K562 (cell line): ENCODE measurements around the gene HPX. TPM values are rescaled to one million over a fixed set of nuclear protein-coding genes. Genes with fewer than 3 reads are reported as not detected.

Source experiments
- C11orf30 ChIP-seq: fragments of 450-650 bp; IDR thresholded peaks from 2 replicates; pipeline ENCODE4 v1.6.1; 2016; ENCODE audit warnings: low read depth, mild to moderate bottlenecking
- GABPA ChIP-seq: fragments of 200-800 bp; sonication (Bioruptor generic); conservative IDR thresholded peaks from 2 replicates; pipeline ENCODE4 v1.6.1; 2016; ENCODE audit warnings: low read depth, missing genetic modification characterization, missing compliant biosample characterization
- KDM2B ChIP-seq: fragments of 250-450 bp; sonication (Bioruptor Pico); IDR thresholded peaks from 2 replicates; pipeline ENCODE4 v1.8.0; 2021; ENCODE audit warnings: mild to moderate bottlenecking, moderate library complexity
- L3MBTL2 ChIP-seq: fragments of 450-650 bp; IDR thresholded peaks from 2 replicates; pipeline ENCODE4 v1.6.1; 2016; ENCODE audit warnings: mild to moderate bottlenecking, moderate library complexity
- MEIS2 ChIP-seq: fragments of 450-650 bp; IDR thresholded peaks from 2 replicates; pipeline ENCODE4 v1.6.1; 2014; ENCODE audit warnings: mild to moderate bottlenecking; ENCODE audit not compliant: partially characterized antibody
- PML ChIP-seq: IDR thresholded peaks from 2 replicates; pipeline ENCODE4 v1.6.1; 2012; ENCODE audit warnings: low read length, inconsistent platforms
- SRF ChIP-seq, 2 experiments: fragments of 250-450, 450-650 bp in 1 of 2; sonication (Bioruptor Pico) in 1 of 2; sonication (generic) in 1 of 2; formaldehyde crosslinking; IDR thresholded peaks; 2 replicates each; pipeline versions ENCODE4 v1.5.0 to v1.5.1; 2020 to 2022; ENCODE audit warnings: mild to moderate bottlenecking in 1 of 2, missing genetic modification reagents in 1 of 2
- ZNF444 ChIP-seq: fragments of 250-450 bp; sonication (Bioruptor Pico); IDR thresholded peaks from 2 replicates; pipeline ENCODE4 v1.4.0; 2020; ENCODE audit warnings: mild to moderate bottlenecking, moderate library complexity
- polyA plus RNA-seq, 8 experiments: library from polyadenylated mRNA; depleted of rRNA in 4 of 8; stranded (reverse) in 5 of 8; unstranded in 3 of 8; fragments of >200 nt; fragmentation: Nextera tagmentation in 2 of 8; fragmentation: Illumina TruSeq in 1 of 8; extraction: Ambion mirVana in 2 of 8; extraction: Trizol in 1 of 8; gene quantifications; 2 replicates each; pipeline versions ENCODE4 v1.2.1 to v1.2.3, GENCODE V29; 2011 to 2014; ENCODE audit warnings: inconsistent platforms in 1 of 8, missing spikeins in 1 of 8
- total RNA-seq, 7 experiments: library from RNA; depleted of rRNA in 6 of 7; stranded (reverse); fragments of >200 nt in 6 of 7; fragmentation: Illumina TruSeq in 2 of 7; extraction: Trizol in 2 of 7; gene quantifications; 2 replicates each; pipeline versions ENCODE4 v1.2.1 to v1.2.3, GENCODE V29; 2011 to 2021; ENCODE audit warnings: low replicate concordance in 1 of 7
- TF ChIP-seq, protein P1 (sequence below): sonication (generic); formaldehyde crosslinking; IDR thresholded peaks from 2 replicates; pipeline ENCODE4 v1.8.1; 2023; ENCODE audit warnings: missing genetic modification reagents, mild to moderate bottlenecking, borderline replicate concordance
- TF ChIP-seq, protein P2 (sequence below): fragments of 450-650 bp; formaldehyde crosslinking; IDR thresholded peaks from 2 replicates; pipeline ENCODE4 v1.4.0; 2020; ENCODE audit warnings: mild to moderate bottlenecking, moderate library complexity
- TF ChIP-seq, protein P3 (sequence below): fragments of 450-650 bp; IDR thresholded peaks from 2 replicates; pipeline ENCODE4 v1.6.1; 2016; ENCODE audit warnings: low read depth, mild to moderate bottlenecking, moderate library complexity
- TF ChIP-seq, protein P4 (sequence below), 2 experiments: fragments of 200-800 bp in 1 of 2; sonication (Bioruptor generic) in 1 of 2; sonication (generic) in 1 of 2; formaldehyde crosslinking in 1 of 2; IDR thresholded peaks in 1 of 2; conservative IDR thresholded peaks in 1 of 2; 2 replicates each; pipeline versions ENCODE4 v1.5.0 to v1.6.1; 2016 to 2020; ENCODE audit warnings: missing compliant biosample characterization in 1 of 2, missing genetic modification characterization in 1 of 2, missing genetic modification reagents in 1 of 2
- TF ChIP-seq, protein P5 (sequence below): fragments of 200-800 bp; sonication (Bioruptor generic); IDR thresholded peaks from 2 replicates; pipeline ENCODE4 v1.6.1; 2017; ENCODE audit warnings: missing genetic modification characterization, missing compliant biosample characterization

The HPX gene
- total and polyA plus RNA-seq, 9 of the 15 experiments (the other 6 are each of a cell fraction or from before 2014, with no cell fraction given): 0.12 to 1.2 (median 0.49) TPM; not detected in 1

DNA sequence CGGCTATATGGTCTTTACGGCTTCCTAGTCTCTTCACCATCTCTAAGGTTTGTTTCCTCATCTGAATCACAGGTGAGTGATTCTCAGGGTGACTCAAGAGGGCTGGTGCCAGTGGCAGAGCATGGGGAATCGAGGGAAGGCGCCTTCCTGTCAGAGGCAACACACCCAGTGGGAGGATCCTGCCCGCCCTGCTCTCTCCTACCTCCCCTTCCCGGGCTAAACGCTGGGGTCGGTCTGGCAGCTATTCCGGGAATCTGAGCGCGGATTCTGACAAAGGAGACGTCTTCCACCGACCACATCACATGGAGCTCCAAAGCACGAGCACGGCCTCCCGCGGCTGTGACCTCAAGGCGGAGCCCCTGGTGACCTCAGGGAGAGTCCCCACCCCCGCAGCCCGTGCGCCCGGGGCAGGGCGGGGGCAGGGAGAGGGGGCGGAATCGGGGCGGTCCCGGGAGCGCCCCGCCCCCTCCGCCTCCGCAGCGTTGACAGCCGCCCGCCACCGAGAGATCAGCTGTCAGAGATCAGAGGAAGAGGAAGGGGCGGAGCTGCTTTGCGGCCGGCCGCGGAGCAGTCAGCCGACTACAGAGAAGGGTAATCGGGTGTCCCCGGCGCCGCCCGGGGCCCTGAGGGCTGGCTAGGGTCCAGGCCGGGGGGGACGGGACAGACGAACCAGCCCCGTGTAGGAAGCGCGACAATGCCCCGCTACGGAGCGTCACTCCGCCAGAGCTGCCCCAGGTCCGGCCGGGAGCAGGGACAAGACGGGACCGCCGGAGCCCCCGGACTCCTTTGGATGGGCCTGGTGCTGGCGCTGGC is 50.7 kb downstream of the HPX start, which contains the start of gene SMPD1 (continued):
- TF ChIP-seq, protein P1, sequence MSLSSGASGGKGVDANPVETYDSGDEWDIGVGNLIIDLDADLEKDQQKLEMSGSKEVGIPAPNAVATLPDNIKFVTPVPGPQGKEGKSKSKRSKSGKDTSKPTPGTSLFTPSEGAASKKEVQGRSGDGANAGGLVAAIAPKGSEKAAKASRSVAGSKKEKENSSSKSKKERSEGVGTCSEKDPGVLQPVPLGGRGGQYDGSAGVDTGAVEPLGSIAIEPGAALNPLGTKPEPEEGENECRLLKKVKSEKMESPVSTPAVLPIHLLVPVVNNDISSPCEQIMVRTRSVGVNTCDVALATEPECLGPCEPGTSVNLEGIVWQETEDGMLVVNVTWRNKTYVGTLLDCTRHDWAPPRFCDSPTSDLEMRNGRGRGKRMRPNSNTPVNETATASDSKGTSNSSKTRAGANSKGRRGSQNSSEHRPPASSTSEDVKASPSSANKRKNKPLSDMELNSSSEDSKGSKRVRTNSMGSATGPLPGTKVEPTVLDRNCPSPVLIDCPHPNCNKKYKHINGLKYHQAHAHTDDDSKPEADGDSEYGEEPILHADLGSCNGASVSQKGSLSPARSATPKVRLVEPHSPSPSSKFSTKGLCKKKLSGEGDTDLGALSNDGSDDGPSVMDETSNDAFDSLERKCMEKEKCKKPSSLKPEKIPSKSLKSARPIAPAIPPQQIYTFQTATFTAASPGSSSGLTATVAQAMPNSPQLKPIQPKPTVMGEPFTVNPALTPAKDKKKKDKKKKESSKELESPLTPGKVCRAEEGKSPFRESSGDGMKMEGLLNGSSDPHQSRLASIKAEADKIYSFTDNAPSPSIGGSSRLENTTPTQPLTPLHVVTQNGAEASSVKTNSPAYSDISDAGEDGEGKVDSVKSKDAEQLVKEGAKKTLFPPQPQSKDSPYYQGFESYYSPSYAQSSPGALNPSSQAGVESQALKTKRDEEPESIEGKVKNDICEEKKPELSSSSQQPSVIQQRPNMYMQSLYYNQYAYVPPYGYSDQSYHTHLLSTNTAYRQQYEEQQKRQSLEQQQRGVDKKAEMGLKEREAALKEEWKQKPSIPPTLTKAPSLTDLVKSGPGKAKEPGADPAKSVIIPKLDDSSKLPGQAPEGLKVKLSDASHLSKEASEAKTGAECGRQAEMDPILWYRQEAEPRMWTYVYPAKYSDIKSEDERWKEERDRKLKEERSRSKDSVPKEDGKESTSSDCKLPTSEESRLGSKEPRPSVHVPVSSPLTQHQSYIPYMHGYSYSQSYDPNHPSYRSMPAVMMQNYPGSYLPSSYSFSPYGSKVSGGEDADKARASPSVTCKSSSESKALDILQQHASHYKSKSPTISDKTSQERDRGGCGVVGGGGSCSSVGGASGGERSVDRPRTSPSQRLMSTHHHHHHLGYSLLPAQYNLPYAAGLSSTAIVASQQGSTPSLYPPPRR: no peak
- TF ChIP-seq PML (peak; percentile 46; the same call in 1 of the 2 replicates), C11orf30 (no peak), L3MBTL2 (peak; percentile 94), SRF (CRISPR knock-in tag; IDR thresholded peaks at IDR 0.05) (peak in 1 of 2 experiments; percentile 50; a peak in 1 of 4 replicates), GABPA (tag) (peak; percentile 88), ZNF444 (CRISPR knock-in tag) (no peak), MEIS2 (peak; percentile 98), KDM2B (CRISPR knock-in tag) (peak; percentile 63)
- TF ChIP-seq, protein P2, sequence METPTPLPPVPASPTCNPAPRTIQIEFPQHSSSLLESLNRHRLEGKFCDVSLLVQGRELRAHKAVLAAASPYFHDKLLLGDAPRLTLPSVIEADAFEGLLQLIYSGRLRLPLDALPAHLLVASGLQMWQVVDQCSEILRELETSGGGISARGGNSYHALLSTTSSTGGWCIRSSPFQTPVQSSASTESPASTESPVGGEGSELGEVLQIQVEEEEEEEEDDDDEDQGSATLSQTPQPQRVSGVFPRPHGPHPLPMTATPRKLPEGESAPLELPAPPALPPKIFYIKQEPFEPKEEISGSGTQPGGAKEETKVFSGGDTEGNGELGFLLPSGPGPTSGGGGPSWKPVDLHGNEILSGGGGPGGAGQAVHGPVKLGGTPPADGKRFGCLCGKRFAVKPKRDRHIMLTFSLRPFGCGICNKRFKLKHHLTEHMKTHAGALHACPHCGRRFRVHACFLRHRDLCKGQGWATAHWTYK: peak; percentile 27; the same call in 1 of the 2 replicates
- TF ChIP-seq, protein P3, sequence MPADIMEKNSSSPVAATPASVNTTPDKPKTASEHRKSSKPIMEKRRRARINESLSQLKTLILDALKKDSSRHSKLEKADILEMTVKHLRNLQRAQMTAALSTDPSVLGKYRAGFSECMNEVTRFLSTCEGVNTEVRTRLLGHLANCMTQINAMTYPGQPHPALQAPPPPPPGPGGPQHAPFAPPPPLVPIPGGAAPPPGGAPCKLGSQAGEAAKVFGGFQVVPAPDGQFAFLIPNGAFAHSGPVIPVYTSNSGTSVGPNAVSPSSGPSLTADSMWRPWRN: peak; percentile 90
- TF ChIP-seq, protein P4, sequence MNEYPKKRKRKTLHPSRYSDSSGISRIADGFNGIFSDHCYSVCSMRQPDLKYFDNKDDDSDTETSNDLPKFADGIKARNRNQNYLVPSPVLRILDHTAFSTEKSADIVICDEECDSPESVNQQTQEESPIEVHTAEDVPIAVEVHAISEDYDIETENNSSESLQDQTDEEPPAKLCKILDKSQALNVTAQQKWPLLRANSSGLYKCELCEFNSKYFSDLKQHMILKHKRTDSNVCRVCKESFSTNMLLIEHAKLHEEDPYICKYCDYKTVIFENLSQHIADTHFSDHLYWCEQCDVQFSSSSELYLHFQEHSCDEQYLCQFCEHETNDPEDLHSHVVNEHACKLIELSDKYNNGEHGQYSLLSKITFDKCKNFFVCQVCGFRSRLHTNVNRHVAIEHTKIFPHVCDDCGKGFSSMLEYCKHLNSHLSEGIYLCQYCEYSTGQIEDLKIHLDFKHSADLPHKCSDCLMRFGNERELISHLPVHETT (CRISPR knock-in tag; conservative IDR thresholded peaks at IDR 0.05 in 1 of 2, IDR thresholded peaks at IDR 0.05 in 1 of 2): peak in 1 of 2 experiments; percentile 80; a peak in 1 of 4 replicates
- TF ChIP-seq, protein P5, sequence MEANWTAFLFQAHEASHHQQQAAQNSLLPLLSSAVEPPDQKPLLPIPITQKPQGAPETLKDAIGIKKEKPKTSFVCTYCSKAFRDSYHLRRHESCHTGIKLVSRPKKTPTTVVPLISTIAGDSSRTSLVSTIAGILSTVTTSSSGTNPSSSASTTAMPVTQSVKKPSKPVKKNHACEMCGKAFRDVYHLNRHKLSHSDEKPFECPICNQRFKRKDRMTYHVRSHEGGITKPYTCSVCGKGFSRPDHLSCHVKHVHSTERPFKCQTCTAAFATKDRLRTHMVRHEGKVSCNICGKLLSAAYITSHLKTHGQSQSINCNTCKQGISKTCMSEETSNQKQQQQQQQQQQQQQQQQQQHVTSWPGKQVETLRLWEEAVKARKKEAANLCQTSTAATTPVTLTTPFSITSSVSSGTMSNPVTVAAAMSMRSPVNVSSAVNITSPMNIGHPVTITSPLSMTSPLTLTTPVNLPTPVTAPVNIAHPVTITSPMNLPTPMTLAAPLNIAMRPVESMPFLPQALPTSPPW (CRISPR knock-in tag): peak; percentile 96
